AG08396 (cell line): ENCODE measurements around the gene ZNF165.
"Not testable (repeated sequence)": the region's sequence is repeated elsewhere in the genome, so short reads cannot be mapped to it uniquely, and the experiment has no call there.

Experiments used
- DNase-seq: peaks from one replicate; pipeline ENCODE4 v3.0.0; 2012; ENCODE audit warnings: low spot score, mixed read lengths

ZNF165 gene

DNA sequence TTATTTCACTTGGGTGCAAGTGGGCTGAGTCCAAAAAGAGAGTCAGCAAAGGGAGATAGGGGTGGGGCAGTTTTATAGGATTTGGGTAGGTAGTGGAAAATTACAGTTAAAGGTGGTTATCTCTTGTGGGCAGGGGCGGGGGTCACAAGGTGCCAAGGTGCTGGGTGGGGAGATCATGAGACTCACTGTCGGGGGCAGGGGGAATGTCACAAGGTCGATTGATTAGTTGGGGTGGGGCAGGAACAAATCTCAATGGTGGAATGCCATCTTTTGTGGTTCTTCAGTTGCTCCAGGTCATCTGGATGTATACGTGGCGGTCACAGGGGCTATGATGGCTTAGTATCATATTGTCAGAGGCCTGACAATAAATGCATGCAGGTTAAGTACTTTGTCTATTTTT lies 41.9 kb downstream of the ZNF165 start:
- not testable (repeated sequence) for DNase-seq

GRCh38 chr6:28124350-28124970 lies 44.1 kb downstream of the ZNF165 start, which contains the start of gene ZSCAN16:
Gene ZSCAN16 (plus strand): TSS chr6:28124609. CDS start chr6:28125444, 835 bp downstream.
- peak; percentile 86 for DNase-seq

DNA sequence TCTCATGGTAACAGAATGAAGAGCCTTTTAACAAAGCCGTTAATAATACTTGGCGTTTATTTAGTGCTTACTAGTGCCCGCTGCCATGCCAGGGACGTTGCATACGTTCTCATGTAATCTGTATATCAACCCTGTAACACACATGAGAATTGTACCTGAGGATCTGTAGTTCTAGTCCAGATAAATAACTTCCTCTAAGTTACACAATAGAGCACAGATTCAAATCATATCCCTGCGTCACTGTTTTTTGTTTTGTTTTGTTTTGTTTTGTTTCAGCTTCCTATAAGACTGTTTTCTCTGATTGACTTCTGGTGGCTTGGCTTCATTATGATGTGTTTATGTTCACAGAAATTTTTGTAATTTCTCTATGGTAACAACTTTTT lies 44.6 kb downstream of the ZNF165 start:
- no peak for DNase-seq

DNA sequence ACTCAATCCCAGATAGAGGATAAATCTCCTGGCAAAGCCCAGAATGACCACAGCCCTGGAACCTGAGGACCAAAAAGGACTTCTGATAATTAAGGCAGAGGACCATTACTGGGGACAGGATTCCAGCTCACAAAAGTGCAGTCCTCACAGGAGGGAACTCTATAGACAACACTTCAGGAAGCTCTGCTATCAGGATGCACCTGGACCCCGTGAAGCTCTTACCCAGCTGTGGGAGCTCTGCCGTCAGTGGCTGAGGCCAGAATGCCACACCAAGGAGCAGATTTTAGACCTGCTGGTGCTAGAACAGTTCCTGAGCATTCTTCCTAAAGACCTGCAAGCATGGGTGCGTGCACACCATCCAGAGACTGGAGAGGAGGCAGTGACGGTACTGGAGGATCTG lies 45.0 kb downstream of the ZNF165 start:
- no peak for DNase-seq

- no peak for DNase-seq
Measured at GRCh38 chr6:28134015-28134414, 53.6 kb downstream of the ZNF165 start.

DNA sequence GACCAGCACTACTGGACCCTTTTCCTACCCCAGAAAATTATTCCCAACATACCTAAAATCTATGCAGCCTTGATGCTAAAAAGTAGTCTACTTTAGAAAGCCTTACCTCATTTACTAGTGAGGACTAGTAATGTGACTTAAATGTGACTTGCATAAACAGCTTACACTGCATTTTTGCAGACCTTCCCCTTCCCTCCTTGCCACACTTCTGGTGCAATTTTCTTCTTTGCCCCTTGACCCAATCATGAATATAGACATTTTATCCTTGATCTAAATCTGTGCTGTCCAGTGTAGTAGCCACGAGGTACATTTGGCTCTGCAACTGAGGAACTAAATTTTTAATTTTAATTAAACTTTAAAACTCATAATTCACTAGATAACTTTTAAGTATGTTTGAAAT lies 54.3 kb downstream of the ZNF165 start:
- DNase-seq = no peak

GRCh38 chr6:28135393-28135792 lies 55.0 kb downstream of the ZNF165 start:
- no peak for DNase-seq

DNA sequence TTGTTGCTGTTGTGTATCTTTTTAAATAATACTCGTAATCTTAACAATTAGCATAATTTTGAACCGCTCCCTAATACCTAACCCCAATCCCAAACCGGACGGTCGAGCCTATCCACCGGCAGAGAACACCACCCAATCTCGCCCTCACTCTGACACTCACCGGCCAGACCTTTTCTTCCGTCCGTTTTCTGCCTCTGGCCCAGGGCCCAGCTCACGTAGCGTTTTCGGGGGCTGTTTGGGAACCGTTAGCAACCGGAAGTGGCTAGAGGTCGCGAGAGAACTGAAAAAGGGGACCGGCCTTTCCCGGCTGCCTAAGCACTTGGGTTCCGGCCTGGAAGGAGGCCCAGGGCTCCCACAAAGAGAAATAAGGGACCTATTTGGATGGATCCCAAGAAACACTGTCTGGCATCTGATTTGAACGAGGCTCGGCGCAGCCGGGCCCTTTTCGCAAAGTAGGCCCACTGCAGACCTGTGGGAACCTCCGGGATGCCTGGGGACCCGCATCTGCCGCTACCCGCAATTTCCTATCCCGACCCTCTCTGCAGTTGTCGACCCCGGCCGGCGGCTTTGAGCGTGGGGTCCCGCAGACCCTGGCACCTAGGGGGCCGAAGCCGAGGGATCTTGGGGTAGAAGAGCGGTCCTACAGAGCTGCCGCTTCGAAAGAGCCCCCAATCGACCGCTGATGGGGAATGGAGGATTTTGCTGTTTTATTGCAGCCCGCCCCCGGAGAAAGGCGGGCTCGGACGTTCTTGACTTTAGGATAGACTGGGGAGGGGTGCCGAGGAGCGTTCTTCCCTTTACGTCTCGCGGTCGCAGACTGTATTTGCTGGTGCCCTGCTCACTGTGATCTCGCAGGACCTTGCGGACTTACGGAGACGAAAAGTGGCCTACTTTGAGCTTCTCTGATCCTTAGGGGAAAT lies 56.5 kb downstream of the ZNF165 start:
- DNase-seq = peak; percentile 87

DNA sequence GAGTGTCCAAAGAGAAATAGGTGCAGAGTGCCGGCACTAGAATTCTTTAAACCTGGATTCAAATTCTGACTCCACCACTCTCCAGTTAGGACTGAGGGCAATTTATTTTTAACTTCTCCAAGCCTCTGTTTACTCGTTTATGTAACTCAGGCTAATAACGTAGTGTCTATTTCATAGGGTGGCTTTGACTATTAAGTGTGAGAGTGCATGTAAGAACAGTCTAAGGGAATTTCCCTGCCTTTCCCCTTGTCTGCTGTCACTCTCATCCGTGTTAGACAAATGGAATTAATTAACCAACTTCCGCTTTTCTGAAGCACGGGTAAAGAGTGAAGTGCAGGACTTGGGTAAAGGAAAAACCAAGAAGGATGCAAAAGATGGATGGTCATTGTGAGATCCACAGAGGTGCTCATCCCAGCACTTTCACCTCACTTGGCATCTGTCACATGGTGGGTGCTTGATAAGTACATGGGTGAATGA lies 57.2 kb downstream of the ZNF165 start:
- no peak for DNase-seq
